NAMALWA (cell line): Measurements from ENCODE around the gene CADM2.
A peak's percentile ranks its signal among the peaks of the same experiment; 100 is the strongest.

Experiments used
- DNase-seq: peaks from one replicate; pipeline ENCODE4 v3.0.0-alpha.2; 2015; ENCODE audit warnings: low spot score

The CADM2 gene

DNA sequence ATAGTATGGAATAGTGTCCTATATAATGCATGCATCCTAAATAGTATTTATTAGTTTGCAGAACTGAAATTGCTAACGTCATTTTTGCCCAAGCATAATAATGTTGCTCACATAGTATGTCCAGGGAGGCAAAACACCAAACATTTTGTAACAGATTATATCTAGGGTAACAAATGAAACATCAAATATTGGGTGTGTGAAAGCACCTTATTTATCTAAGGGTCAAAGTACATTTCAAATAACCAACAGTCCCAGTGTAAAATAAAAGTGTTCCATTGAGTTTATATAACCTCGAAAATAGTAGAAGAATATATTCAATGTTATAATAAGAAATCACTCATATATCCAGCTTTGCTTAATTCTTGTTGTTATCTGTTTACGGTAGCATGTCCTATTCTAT, 363.1 kb downstream of the CADM2 start:
- no peak for DNase-seq

DNA sequence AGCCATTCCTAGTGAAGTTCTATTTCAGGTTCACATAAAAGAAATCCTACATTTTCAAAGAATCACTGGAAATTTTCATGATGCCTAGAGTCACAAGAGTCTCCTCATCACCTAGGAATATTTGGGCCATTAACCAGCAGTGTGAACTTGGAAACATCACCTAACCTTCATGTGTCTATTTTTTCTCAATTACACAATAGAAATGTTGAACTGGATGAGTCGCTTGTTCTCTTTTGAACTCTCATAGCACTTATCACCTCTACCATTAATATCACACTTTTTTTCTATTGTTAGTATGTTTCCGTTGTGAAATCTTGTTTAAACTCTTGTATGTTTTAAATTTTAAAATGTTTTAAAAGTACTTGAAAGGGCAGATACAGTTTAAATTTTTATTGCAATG, 371.3 kb downstream of the CADM2 start:
- DNase-seq = no peak

GRCh38 chr3:85337895-85338294, 379.1 kb downstream of the CADM2 start:
- DNase-seq = no peak

- peak; percentile 17 for DNase-seq
Measured at GRCh38 chr3:85342915-85343314, 384.1 kb downstream of the CADM2 start.

DNA sequence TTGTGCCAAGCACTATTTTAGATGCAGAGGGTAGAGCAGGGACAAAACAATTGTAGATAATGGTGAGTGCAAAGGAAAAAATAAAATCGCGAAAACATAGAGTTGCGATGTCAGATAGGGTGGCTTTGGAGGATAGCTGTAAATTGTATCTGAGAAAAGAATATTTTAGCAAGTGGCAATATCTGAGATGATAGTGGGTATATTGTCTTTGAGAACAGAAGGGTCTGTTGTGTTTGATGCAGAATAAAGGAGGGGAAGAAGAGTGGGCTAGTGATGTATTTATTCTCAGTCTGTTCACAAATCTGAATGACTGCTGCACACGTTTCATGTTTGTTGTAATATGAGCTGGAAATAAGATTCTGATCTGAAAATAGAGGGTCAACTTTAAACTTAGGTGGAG, 396.8 kb downstream of the CADM2 start:
- DNase-seq = no peak

- DNase-seq = peak; percentile 45
Measured at GRCh38 chr3:85360742-85361387, 402.1 kb downstream of the CADM2 start.

- DNase-seq = no peak
Measured at GRCh38 chr3:85364296-85364909, 405.6 kb downstream of the CADM2 start.

GRCh38 chr3:85370341-85370740, 411.6 kb downstream of the CADM2 start:
- DNase-seq = no peak

GRCh38 chr3:85376131-85376530, 417.3 kb downstream of the CADM2 start:
- no peak for DNase-seq

GRCh38 chr3:85377115-85377514, 418.3 kb downstream of the CADM2 start:
- DNase-seq = no peak

GRCh38 chr3:85384372-85384771, 425.6 kb downstream of the CADM2 start:
- no peak for DNase-seq

DNA sequence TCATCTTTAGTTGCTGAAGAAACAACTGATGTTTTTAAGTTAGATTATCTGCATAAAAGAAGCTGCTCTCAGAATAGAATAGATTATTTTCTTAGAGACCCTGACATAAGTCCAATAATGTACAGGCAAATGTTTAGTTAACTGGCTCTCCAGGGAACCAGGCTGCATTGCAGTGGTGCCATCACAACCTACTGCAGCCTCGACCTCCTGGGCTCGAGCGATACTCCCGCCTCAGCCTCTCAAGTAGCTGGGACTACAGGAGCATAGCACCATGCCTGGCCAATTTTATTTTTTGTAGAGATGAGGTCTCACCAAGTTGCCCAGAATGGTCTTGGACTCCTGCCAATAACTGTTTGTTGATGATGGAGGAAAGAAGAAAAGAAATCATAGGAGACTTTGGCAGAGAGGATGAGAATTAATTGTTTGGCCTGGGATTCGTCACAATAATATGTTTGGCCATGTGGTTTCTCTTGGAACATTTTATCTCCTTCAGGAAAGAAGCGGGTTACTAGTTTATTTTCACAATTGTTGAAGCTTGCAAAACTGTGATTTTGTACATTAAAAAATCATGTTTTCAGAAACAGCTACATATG, 429.2 kb downstream of the CADM2 start:
- no peak for DNase-seq

GRCh38 chr3:85394424-85394823, 435.6 kb downstream of the CADM2 start:
- no peak for DNase-seq

DNA sequence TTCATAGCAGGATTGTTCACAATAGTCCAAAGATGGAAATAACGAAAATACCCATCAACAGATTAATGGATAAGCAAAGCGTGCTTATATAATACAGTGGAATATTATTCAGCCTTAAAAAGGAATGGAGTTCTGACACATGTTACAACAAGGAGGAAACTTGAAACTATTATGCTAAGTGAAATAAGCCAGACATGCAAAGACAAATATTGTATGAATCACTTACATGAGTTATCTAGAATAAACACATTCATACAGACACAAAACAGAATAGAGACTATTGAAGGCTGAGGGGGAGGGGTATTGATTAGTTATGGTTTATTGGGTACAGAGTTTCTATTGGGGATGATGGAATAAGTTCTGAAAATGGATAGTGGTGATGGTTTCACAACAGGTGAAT, 438.6 kb downstream of the CADM2 start:
- no peak for DNase-seq

- DNase-seq = no peak
Measured at GRCh38 chr3:85426121-85426520, 467.3 kb downstream of the CADM2 start.

DNA sequence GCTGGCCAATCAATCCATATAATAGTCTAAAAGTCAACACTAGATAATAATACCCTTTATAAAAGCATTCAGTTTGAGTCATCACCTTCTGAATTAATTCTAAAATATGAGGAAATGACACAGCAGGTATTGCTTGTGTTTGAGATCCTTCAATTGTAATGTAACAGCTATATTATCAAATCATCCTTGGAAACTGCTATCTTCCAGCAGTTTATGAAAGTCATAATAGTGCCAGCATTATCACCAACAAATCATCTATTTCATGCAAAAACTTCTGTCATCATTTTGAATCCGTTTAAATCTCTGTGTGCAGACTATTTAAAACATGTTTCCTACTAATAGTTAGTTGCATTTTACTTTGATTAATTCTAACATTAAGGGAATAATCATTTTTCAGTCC, 468.7 kb downstream of the CADM2 start:
- no peak for DNase-seq

DNA sequence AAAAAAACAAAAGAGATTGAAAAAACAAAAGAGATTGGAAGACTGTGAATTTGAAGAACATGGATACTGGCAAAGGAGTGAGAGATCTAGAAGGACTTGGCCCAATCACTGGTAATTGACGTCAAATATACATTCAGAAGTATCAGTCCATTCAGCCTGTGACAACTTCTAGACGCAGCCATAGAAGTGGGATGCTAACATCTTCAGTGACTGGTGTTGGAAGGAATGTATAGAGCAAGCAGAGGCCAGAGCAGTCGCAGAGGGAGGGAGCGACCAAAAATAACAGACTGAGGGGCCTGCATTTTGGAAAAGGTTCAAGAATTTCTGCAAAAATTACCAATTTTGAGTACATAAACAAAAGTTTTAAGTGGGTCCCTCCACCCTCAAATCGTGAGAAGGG, 473.3 kb downstream of the CADM2 start:
- DNase-seq = no peak

- no peak for DNase-seq
Measured at GRCh38 chr3:85433319-85433718, 474.5 kb downstream of the CADM2 start.

GRCh38 chr3:85455561-85456200, 496.9 kb downstream of the CADM2 start:
- no peak for DNase-seq

DNA sequence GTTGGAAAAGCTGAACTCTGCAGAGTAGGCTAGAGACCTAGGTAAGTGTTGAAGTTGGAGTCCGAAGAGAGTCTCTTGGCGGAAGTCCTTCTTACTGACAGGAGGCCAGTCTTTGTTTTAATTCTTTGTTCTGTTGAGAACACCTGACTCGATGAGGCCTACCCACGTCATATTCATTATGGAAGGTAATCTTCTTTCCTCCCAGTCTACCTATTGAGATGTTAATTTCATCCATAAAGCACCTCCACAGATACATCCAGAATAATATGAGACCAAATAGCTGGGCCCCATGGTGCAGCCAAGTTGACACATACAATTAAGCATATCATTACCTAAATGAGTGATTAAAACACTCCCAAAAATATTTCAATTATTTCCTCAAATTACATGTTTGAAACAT, 515.5 kb downstream of the CADM2 start:
- DNase-seq = no peak

GRCh38 chr3:85475346-85475745, 516.6 kb downstream of the CADM2 start:
- DNase-seq = no peak

GRCh38 chr3:85476891-85477495, 518.2 kb downstream of the CADM2 start:
- DNase-seq = no peak
